Mammary epithelial cell (primary cell): ENCODE results near the gene C3orf20.

ENCODE experiments used
- CTCF ChIP-seq, 2 donors: IDR thresholded peaks in 1 of 2; conservative IDR thresholded peaks in 1 of 2; 2 replicates each; pipeline ENCODE4 v1.5.1; 2011 to 2012; ENCODE audit warnings: inconsistent platforms in 2 of 2, low read length in 2 of 2, mild to moderate bottlenecking in 2 of 2, control low read depth in 1 of 2, low read depth in 1 of 2; ENCODE audit not compliant: insufficient read depth in 1 of 2; ENCODE audit errors: extremely low read depth in 1 of 2
- EZH2 ChIP-seq: IDR thresholded peaks from 2 replicates; pipeline ENCODE4 v1.6.1; 2012; ENCODE audit warnings: low read length, inconsistent platforms, borderline replicate concordance

DNA sequence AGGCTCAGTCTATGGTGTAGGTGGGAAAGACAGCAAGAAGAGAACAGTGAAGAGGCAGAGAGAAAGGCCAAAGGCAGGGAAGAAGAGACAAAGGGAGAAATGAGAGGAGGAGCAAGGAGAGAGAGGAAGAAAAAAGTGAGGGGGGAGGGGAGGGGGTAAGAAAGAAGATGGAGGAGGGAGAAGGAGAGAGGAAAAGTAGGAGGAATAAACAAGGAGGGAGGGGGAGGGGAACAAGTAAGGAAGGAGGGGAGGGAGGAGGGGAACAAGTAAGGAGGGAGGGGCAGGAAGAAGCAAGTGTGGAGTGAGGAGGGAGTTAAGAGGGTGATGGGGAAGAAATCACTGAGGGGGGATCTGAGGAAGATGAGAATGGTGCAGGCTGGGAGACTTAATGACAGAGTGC lies 98.3 kb downstream of the C3orf20 start:
- TF ChIP-seq CTCF (conservative IDR thresholded peaks at IDR 0.05 in 1 of 2, IDR thresholded peaks at IDR 0.05 in 1 of 2; ENCODE audit: extremely low read depth in 1 of 2, insufficient read depth in 1 of 2, low read depth in 1 of 2, low read length in 2 of 2) (no peak), EZH2 (no peak)
